ENCODE measurements around the gene ILF3.

GRCh38 chr19:10643172-10643967 is 10.8 kb upstream of the ILF3 start:
- no peak for TF ChIP-seq CTCF (IDR thresholded peaks at IDR 0.05 in 4 of 5, conservative IDR thresholded peaks at IDR 0.05 in 1 of 5)
- no peak for TF ChIP-seq POLR2A (IDR thresholded peaks at IDR 0.05)

All from gastrocnemius medialis (tissue), 4 donors.